Activated CD4-positive, CD25-positive, alpha-beta regulatory T cell (primary cell): ENCODE measurements around the gene JAKMIP1.
"Not testable (repeated sequence)": the region's sequence is repeated elsewhere in the genome, so short reads cannot be mapped to it uniquely, and the experiment has no call there.

Source experiments
- DNase-seq, 4 experiments: peaks; one replicate each; lab custom pipeline; 2025; lab: John Stamatoyannopoulos, UW

JAKMIP1 gene

DNA sequence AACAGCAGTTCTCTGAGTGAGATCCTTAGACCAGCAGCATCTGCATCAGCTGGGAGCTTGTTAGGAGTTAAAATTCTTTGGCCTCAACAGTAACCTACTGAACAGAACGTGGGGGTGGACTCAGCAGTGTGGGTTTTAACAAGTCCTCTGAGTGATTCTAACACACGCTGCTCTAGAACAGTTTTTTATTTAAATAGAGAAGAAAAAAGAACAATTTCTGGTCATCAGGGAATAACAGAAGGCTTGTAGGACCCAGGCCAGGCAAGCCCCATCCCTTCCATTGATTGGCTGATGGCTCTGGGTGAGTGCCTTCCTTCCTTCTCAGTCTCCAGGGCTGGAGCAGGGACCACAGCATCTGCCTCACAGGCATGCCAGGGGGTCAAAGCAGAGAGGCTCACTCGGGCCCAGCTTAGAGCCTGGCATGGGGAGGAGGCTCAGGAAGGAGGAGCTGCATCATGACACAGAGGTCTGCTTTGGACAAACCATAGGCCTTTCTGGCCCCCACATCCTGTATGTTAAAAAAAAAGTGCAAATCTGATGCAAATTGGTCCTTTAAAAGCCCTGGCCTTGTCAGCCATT is 56.7 kb downstream of the JAKMIP1 start:
- DNase-seq = no peak

GRCh38 chr4:6142935-6143602 is 57.3 kb downstream of the JAKMIP1 start:
- no peak for DNase-seq

DNA sequence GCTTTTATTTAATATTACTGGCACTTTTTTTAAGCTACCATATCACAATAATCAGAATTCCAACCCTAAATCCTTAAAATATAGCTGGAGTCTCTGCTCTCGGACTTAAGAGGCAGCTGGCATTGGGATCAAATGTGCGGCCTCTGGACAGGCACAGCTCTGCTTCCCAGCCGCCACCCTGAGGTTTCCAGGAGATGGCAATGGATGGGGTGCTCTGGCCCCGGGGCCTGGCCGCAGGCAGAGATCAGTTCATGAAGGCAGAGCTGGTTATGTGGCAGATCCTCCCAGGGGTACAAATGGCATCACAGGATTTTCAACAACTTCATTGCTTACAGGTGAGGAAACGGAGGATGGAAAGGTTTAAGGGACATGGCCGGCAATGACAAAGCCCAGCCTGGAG is 57.8 kb downstream of the JAKMIP1 start:
- no peak for DNase-seq

- no peak for DNase-seq
These were observed 58.8 kb downstream of the JAKMIP1 start for GRCh38 chr4:6141554-6141953.

DNA sequence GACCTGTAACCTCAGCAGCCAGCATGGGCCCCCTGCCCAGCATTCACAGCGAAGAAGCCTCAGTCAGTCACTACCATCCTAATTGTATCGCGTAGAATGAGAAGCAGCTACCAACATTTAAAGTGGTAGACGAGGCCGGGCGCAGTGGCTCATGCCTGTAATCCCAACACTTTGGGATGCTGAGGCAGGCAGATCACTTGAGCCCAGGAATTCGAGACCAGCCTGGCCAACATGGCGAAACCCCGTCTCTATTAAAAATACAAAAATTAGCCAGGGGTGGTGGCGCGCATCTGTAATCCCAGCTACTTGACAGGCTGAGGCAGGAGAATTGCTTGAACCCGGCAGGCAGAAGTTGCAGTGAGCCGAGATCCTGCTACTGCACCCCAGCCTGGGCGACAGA is 59.3 kb downstream of the JAKMIP1 start:
- DNase-seq = not testable (repeated sequence)

DNA sequence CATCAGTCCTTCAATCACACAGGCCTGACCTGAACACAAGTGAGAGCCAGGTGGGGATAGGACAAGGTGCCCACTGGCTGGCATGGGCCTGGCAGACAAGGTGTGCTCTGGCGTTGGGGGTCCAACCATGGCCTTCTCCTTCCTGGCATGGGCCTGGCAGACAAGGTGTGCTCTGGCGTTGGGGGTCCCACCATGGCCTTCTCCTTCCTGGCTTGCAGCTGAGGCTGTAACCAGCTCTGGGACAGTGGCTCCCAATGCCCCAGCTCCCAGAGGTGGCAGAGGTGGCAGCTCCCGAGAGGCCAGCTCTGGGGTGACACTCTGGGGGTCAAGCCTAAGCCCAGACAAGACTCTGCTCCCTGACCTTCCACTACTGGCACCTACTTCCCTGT is 62.6 kb downstream of the JAKMIP1 start:
- no peak for DNase-seq

DNA sequence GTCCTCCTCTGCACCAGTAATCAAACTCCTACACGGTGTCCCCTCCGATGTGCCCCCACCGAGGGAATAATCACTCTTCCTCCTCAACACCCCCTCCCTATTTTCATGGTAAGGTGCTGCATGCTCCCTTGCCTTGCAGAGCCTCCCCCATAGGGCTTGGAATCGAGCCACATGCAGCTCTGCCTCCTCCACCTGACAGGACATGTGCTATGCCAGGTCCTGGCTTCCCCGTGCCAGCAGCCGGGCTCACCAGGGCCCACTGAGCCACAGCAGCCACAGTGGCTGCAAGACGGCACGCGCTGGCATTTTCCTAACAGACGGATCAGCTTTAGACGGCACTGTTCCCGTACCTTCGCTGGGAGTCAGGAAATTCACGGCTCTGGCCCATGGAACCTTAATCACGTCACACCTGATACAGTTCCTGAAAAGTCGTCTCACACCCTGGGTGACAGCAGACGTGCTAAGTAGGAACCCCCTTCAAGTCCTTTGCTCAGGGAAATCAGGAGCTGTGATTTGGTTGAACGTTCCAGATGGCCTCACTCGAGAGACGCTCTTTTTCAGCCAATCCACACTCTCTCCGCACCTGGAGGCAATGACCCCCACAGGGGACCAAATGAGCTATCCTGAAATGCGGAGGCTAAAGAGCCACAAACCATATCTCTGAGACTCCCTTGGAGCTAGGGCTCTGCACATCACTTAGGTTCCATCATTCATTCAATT is 63.2 kb downstream of the JAKMIP1 start:
- DNase-seq = no peak

- peak in 3 of 4 experiments; percentile 10 to 36 (median 15) for DNase-seq
These were observed 65.6 kb downstream of the JAKMIP1 start for GRCh38 chr4:6134612-6135220.

DNA sequence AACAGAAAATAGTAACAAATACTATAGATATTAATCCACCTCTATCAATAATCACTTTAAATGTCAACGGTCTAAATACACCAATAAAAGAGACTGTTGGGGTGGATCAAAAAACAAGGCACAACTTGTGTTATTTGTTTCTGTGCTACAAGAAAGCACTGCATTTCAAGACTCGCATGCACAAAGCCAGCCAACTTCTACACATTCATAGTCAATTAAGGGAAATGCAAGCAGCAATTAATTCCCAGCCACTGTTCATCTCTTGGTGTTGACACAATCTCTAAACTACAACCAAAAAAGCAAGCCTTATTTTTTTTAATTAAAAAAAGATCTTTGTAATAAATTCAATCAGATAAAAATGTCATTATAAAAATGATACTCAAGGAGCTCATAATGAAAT is 67.6 kb downstream of the JAKMIP1 start:
- DNase-seq = no peak

DNA sequence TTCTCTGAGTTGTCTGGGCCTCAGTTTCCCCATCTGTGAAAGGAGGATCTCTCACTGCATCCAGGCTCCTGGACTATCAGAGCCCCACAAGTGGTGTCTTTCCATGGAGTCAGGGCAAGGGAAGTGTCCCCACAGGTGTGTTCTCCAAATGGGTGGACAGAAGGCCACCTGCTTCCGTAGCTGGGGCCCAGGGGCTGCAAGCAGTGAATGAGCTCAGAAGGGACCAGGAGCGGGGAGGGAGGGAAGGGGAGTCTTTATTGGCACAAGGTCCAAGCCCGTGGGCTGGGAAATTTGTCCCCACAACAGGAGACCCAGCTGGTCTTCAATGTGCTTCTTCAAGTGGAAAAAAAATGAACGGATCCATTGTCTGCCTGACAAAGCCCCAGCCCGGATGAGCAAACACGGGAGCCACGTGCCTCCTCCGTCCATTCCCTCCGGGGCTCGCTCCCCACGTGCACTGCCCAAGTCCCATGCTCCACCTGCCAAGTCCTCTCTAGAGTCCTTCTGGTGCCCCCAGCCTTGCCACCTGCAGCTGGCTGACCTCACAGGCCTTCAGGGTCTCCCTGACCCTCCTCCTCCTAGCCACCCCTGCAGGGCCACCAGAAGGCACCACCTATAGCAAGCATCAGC is 72.0 kb downstream of the JAKMIP1 start:
- no peak for DNase-seq

GRCh38 chr4:6126971-6127745 is 73.2 kb downstream of the JAKMIP1 start:
- DNase-seq = no peak

DNA sequence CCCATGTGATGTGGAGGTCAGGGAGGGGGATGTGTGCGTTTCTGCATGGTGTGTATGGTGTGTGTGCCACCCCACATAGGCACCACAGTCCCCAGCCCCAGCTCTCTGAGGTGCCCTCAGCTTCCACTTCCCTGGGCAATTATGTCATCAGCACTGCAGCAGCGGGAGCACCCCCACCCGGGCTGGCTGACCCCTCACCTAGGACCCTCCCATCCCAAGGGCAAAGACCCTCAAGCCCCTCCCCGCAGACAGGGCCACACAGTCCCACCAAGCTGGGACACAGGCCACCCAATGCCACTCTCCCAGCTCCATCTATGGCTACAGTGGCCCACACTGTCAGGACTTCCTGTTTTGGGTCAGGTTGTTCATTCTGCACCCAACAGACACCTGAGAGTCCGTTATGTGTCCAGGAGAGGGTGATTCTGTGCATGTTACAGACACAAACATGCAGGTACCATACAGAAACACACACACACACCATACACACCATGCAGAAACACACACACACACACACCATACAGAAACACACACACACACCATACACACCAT is 75.2 kb downstream of the JAKMIP1 start:
- no peak for DNase-seq

DNA sequence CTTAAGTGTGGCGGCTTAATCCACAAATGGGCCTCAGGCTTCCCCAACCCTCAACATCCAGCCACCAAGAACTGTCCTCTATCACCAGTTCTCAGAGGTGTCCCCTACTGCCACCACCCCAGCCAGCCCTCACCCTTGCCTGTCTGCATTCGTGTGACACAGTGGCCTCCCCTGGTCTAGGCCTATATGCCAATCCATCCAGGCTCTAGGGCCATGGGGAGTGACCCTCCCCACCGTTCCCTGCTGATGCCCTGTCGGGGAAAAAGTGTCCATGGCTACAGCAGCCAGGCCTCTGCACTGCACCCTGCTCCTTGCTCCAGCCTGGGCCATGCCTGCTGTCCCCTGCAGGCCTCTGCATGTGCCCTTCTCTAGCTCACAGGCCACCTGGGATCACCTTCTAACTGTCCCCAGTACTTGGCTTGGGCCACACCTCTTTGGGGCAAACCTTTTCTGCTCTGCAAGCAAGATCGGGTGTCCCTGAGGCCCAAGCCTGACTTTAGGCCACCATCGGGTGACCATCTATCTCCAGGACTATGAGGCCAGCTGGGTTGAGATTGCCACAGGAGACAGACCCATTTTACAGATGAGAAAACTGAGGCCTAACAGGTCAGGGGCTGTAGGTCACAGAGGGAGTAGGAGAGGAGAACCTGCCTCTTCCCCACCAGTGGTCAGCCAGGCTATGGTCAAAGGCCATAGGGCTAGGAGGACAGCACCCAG is 75.8 kb downstream of the JAKMIP1 start:
- DNase-seq = no peak

- DNase-seq = no peak
These were observed 76.4 kb downstream of the JAKMIP1 start for GRCh38 chr4:6123976-6124375.

DNA sequence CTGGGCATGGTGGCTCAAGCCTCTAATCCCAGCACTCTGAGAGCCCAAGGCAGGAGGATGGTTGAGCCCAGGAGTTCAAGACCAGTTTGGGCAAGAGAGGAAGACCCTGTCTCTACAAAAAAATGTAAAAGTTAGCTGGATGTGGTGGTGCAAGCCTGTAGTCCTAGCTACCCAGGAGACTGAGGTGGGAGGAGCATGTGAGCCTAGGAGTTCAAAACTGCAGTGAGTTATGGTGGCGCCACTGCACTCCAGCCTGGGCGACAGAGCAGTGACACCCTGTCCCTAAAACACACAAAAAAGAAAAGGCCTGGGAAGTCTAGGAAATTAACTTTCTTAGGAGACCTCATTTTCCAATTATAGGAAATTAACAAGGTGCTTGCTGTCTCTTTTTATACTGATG is 76.8 kb downstream of the JAKMIP1 start:
- DNase-seq = no peak

DNA sequence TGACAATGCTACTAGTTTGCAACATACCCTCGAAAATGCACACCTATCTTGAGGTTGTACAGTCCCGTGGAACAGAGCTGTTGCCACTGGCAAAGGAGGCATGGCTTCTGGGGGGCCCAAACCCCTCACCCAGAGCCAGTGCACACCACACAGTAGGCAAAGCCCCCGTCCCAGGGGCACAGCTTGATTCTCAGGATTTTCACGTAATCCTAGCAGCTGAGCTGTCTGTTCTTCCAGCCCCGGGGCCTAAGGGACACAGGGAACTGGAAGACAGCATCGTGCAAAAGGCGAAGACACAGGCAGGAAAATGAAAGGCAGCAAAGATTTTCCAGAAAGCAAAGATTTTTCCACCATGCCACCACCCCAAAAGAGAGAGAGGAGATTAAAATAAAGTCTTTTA is 77.2 kb downstream of the JAKMIP1 start:
- DNase-seq = no peak

DNA sequence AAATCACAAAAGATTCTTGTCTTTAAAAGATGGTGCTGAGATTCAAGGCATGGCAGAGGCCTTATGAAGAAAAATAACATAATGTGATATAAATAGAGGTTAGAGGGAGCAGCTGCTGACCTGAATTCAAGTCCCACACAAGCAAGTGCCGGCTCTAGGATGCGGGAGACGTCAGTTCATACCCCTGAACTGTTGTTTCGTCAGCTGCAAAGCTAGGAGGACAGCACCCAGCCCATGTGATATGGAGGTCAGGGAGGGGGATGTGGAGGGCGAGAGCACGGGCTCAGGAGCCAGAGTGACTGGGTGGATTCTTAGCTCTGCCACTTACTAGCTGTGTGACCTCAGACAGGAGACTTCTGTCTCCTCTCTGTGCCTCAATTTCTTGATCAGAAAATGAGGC is 77.9 kb downstream of the JAKMIP1 start:
- no peak for DNase-seq

GRCh38 chr4:6121941-6122340 is 78.4 kb downstream of the JAKMIP1 start:
- no peak for DNase-seq

GRCh38 chr4:6121276-6121850 is 79.0 kb downstream of the JAKMIP1 start:
- DNase-seq = no peak

DNA sequence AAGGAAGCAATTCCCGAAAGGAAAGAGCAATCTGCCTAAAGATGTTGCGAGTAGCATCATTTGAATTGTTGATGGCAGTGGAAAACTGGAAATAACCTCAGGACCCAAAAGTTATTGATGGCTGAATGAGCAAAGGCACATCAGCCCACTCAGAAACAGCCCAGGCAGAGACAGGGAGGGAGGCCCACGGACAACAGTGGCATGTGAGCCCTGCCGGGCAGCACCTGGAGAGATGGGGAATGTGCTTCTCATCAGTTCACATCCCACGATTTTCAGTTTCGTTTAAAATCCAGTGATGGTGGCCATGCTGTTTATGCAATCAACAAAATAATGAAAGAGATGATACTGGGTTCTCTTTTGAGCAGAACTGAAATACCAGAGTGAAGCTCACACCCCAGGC is 80.0 kb downstream of the JAKMIP1 start:
- DNase-seq = no peak
